GM12878 (cell line): ENCODE data around the gene FAM89B. TPM values are rescaled to one million over a fixed set of nuclear protein-coding genes. Genes with fewer than 3 reads are reported as not detected.

Source experiments
- CTCF ChIP-seq, 3 experiments: IDR thresholded peaks in 2 of 3; conservative IDR thresholded peaks in 1 of 3; 2 replicates each; pipeline ENCODE4 v1.5.1; 2011; ENCODE audit warnings: low read depth in 3 of 3, low read length in 3 of 3, mild to moderate bottlenecking in 3 of 3, control low read depth in 2 of 3, moderate library complexity in 2 of 3, inconsistent platforms in 1 of 3, mixed read lengths in 1 of 3; ENCODE audit not compliant: control insufficient read depth in 2 of 3, insufficient read depth in 1 of 3; ENCODE audit errors: extremely low read depth in 1 of 3
- E2F8 ChIP-seq: fragments of 450-650 bp; IDR thresholded peaks from 2 replicates; pipeline ENCODE4 v1.6.1; 2018; ENCODE audit warnings: mild to moderate bottlenecking, low read depth, moderate library complexity; ENCODE audit not compliant: partially characterized antibody
- EZH2 ChIP-seq: IDR thresholded peaks from 2 replicates; pipeline ENCODE4 v1.6.1; 2012; ENCODE audit warnings: low read depth, mild to moderate bottlenecking, control low read depth, inconsistent platforms, low read length, borderline replicate concordance; ENCODE audit not compliant: control insufficient read depth
- HCFC1 ChIP-seq: fragments of 150-350 bp; IDR thresholded peaks from 2 replicates; pipeline ENCODE4 v1.6.1; 2014; ENCODE audit warnings: low read length
- HDGF ChIP-seq: fragments of 450-650 bp; IDR thresholded peaks from 2 replicates; pipeline ENCODE4 v1.6.1; 2016; ENCODE audit warnings: antibody characterized with exemption
- HSF1 ChIP-seq: fragments of 150-350 bp; IDR thresholded peaks from 2 replicates; pipeline ENCODE4 v1.6.1; 2014; ENCODE audit warnings: mild to moderate bottlenecking, low read depth, low read length
- MEF2A ChIP-seq: IDR thresholded peaks from 2 replicates; pipeline ENCODE4 v1.6.1; 2011; ENCODE audit warnings: low read depth, mild to moderate bottlenecking, low read length, moderate library complexity; ENCODE audit not compliant: insufficient read depth
- MEF2B ChIP-seq: fragments of 450-650 bp; IDR thresholded peaks from 2 replicates; pipeline ENCODE4 v1.6.1; 2018; ENCODE audit warnings: mild to moderate bottlenecking, moderate library complexity; ENCODE audit not compliant: partially characterized antibody, poor library complexity, severe bottlenecking
- MXI1 ChIP-seq: fragments of 150-350 bp; IDR thresholded peaks from 2 replicates; pipeline ENCODE4 v1.6.1; 2011; ENCODE audit warnings: low read depth, mild to moderate bottlenecking, inconsistent platforms, low read length, improper control_type of control experiment
- POLR2A ChIP-seq: IDR thresholded peaks from 2 replicates; pipeline ENCODE4 v1.6.1; 2011; ENCODE audit warnings: low read depth, mild to moderate bottlenecking, low read length
- RAD51 ChIP-seq: fragments of 450-650 bp; IDR thresholded peaks from 2 replicates; pipeline ENCODE4 v1.6.1; 2016; ENCODE audit warnings: moderate library complexity, mild to moderate bottlenecking, inconsistent platforms
- SMC3 ChIP-seq: IDR thresholded peaks from 2 replicates; pipeline ENCODE4 v1.6.1; 2011; ENCODE audit warnings: low read length, improper control_type of control experiment, borderline replicate concordance
- STAT1 ChIP-seq: fragments of 450-650 bp; conservative IDR thresholded peaks from 2 replicates; pipeline ENCODE4 v1.6.1; 2014; ENCODE audit warnings: antibody characterized with exemption, mild to moderate bottlenecking
- TBL1XR1 ChIP-seq: IDR thresholded peaks from 2 replicates; pipeline ENCODE4 v1.6.1; 2012; ENCODE audit warnings: low read depth, low read length, improper control_type of control experiment
- ZNF24 ChIP-seq: fragments of 450-650 bp; IDR thresholded peaks from 2 replicates; pipeline ENCODE4 v1.6.1; 2017; ENCODE audit warnings: antibody characterized with exemption, mild to moderate bottlenecking
- polyA plus RNA-seq, 11 experiments: library from polyadenylated mRNA; depleted of rRNA in 4 of 11; unstranded in 6 of 11; stranded (reverse) in 5 of 11; fragments of >200 nt; fragmentation: Nextera tagmentation in 4 of 11; fragmentation: Illumina TruSeq in 1 of 11; extraction: Ambion mirVana in 4 of 11; extraction: Trizol in 1 of 11; gene quantifications; 1 replicate in 1 of 11; 2 replicates in 10 of 11; pipeline versions ENCODE4 v1.2.1 to v1.2.3, GENCODE V29; 2011 to 2016; ENCODE audit warnings: inconsistent platforms in 2 of 11, missing spikeins in 2 of 11, low read depth in 1 of 11
- total RNA-seq, 4 experiments: library from RNA; depleted of rRNA in 3 of 4; stranded (reverse); fragments of >200 nt in 3 of 4; fragmentation: Illumina TruSeq in 1 of 4; extraction: Trizol in 1 of 4; gene quantifications; 2 replicates each; pipeline versions ENCODE4 v1.2.1 to v1.2.3, GENCODE V29; 2013 to 2021
- TF ChIP-seq, protein P1 (sequence below): fragments of 450-650 bp; IDR thresholded peaks from 2 replicates; pipeline ENCODE4 v1.6.1; 2017; ENCODE audit warnings: mild to moderate bottlenecking
- TF ChIP-seq, protein P2 (sequence below): fragments of 450-650 bp; formaldehyde crosslinking; IDR thresholded peaks from 2 replicates; pipeline ENCODE4 v1.4.0; 2020; ENCODE audit warnings: mild to moderate bottlenecking, moderate library complexity

Gene FAM89B
- total and polyA plus RNA-seq, 10 of the 15 experiments (the other 5 are each of a cell fraction or from before 2014, with no cell fraction given) = 0.34 to 36.7 (median 9.8) TPM

- peak; percentile 69 to 75 (median 69) for TF ChIP-seq CTCF (IDR thresholded peaks at IDR 0.05 in 2 of 3, conservative IDR thresholded peaks at IDR 0.05 in 1 of 3; ENCODE audit: control insufficient read depth in 2 of 3, extremely low read depth in 1 of 3, insufficient read depth in 1 of 3, low read depth in 3 of 3, low read length in 3 of 3)
- TF ChIP-seq E2F8 = no peak
- TF ChIP-seq MEF2A = no peak
- TF ChIP-seq, protein P1, sequence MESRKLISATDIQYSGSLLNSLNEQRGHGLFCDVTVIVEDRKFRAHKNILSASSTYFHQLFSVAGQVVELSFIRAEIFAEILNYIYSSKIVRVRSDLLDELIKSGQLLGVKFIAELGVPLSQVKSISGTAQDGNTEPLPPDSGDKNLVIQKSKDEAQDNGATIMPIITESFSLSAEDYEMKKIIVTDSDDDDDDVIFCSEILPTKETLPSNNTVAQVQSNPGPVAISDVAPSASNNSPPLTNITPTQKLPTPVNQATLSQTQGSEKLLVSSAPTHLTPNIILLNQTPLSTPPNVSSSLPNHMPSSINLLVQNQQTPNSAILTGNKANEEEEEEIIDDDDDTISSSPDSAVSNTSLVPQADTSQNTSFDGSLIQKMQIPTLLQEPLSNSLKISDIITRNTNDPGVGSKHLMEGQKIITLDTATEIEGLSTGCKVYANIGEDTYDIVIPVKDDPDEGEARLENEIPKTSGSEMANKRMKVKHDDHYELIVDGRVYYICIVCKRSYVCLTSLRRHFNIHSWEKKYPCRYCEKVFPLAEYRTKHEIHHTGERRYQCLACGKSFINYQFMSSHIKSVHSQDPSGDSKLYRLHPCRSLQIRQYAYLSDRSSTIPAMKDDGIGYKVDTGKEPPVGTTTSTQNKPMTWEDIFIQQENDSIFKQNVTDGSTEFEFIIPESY = no peak; the same call in 1 of the 2 replicates
- no peak for TF ChIP-seq STAT1
- TF ChIP-seq HDGF = no peak
- no peak for TF ChIP-seq RAD51
- no peak for TF ChIP-seq HSF1
- TF ChIP-seq TBL1XR1 = no peak
- no peak for TF ChIP-seq ZNF24
- TF ChIP-seq, protein P2, sequence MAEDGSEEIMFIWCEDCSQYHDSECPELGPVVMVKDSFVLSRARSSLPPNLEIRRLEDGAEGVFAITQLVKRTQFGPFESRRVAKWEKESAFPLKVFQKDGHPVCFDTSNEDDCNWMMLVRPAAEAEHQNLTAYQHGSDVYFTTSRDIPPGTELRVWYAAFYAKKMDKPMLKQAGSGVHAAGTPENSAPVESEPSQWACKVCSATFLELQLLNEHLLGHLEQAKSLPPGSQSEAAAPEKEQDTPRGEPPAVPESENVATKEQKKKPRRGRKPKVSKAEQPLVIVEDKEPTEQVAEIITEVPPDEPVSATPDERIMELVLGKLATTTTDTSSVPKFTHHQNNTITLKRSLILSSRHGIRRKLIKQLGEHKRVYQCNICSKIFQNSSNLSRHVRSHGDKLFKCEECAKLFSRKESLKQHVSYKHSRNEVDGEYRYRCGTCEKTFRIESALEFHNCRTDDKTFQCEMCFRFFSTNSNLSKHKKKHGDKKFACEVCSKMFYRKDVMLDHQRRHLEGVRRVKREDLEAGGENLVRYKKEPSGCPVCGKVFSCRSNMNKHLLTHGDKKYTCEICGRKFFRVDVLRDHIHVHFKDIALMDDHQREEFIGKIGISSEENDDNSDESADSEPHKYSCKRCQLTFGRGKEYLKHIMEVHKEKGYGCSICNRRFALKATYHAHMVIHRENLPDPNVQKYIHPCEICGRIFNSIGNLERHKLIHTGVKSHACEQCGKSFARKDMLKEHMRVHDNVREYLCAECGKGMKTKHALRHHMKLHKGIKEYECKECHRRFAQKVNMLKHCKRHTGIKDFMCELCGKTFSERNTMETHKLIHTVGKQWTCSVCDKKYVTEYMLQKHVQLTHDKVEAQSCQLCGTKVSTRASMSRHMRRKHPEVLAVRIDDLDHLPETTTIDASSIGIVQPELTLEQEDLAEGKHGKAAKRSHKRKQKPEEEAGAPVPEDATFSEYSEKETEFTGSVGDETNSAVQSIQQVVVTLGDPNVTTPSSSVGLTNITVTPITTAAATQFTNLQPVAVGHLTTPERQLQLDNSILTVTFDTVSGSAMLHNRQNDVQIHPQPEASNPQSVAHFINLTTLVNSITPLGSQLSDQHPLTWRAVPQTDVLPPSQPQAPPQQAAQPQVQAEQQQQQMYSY (CRISPR knock-in tag) = no peak
- TF ChIP-seq EZH2 = no peak
- TF ChIP-seq HCFC1 = no peak
- TF ChIP-seq POLR2A = 0 out of 2 replicates have a peak, but pooled peaks have one; percentile 19
- no peak for TF ChIP-seq MEF2B
- TF ChIP-seq SMC3 = peak; percentile 34; the same call in 1 of the 2 replicates
- TF ChIP-seq MXI1 = no peak
These were observed 20.6 kb upstream of the FAM89B start (continued) for GRCh38 chr11:65551572-65552387.
